ENCODE measurements around the gene HSF5.
"Not testable (repeated sequence)": the region's sequence is repeated elsewhere in the genome, so short reads cannot be mapped to it uniquely, and the experiment has no call there.

HSF5 gene

GRCh38 chr17:58516644-58517377 lies 28.6 kb upstream of the HSF5 start:
- no peak for DNase-seq

- no peak for DNase-seq
Measured at GRCh38 chr17:58515286-58515685, 27.1 kb upstream of the HSF5 start.

- DNase-seq, result no peak
Measured at GRCh38 chr17:58514770-58515157, 26.6 kb upstream of the HSF5 start.

GRCh38 chr17:58513965-58514769 lies 26.0 kb upstream of the HSF5 start, which contains the start of gene MTMR4:
TSS of gene MTMR4 (minus strand) at chr17:58514638. CDS start at chr17:58514407, 231 bp downstream.
- peak; percentile 80 to 81 for DNase-seq

GRCh38 chr17:58513267-58513964 lies 25.2 kb upstream of the HSF5 start:
- DNase-seq, result no peak

- no peak for DNase-seq
Measured at GRCh38 chr17:58510075-58510474, 21.9 kb upstream of the HSF5 start.

GRCh38 chr17:58508341-58509067 lies 20.3 kb upstream of the HSF5 start:
- no peak for DNase-seq

- DNase-seq, result no peak
Measured at GRCh38 chr17:58507123-58507634, 19.0 kb upstream of the HSF5 start.

- DNase-seq, result no peak
Measured at GRCh38 chr17:58506354-58507080, 18.3 kb upstream of the HSF5 start.

- no peak for DNase-seq
Measured at GRCh38 chr17:58504826-58505351, 16.7 kb upstream of the HSF5 start.

- DNase-seq, result no peak
Measured at GRCh38 chr17:58503866-58504265, 15.7 kb upstream of the HSF5 start.

GRCh38 chr17:58503134-58503533 lies 14.9 kb upstream of the HSF5 start:
- DNase-seq, result not testable (repeated sequence)

- no peak for DNase-seq
Measured at GRCh38 chr17:58501451-58501850, 13.2 kb upstream of the HSF5 start.

- DNase-seq, result no peak
Measured at GRCh38 chr17:58498177-58498828, 10.1 kb upstream of the HSF5 start.

- no peak for DNase-seq
Measured at GRCh38 chr17:58493506-58493905, 5.3 kb upstream of the HSF5 start.

GRCh38 chr17:58492238-58493121 lies 4.3 kb upstream of the HSF5 start:
- no peak for DNase-seq

GRCh38 chr17:58491510-58492045 lies 3.4 kb upstream of the HSF5 start:
- no peak for DNase-seq

GRCh38 chr17:58488428-58488890 lies 251 bp upstream of the HSF5 start:
- DNase-seq, result no peak

GRCh38 chr17:58484600-58484999 lies 3.6 kb downstream of the HSF5 start:
- DNase-seq, result no peak

GRCh38 chr17:58481798-58482197 lies 6.4 kb downstream of the HSF5 start:
- DNase-seq, result not testable (repeated sequence)
